Right atrium auricular region (tissue), 2 donors: ENCODE data around the gene TMEM40. TPM values are rescaled to one million over a fixed set of nuclear protein-coding genes. Genes with fewer than 3 reads are reported as not detected.
A peak's percentile ranks its signal among the peaks of the same experiment; 100 is the strongest.

Experiments
- DNase-seq: peaks from one replicate; pipeline ENCODE4 v3.0.0-alpha.2; 2019; ENCODE audit warnings: low spot score
- H3K27ac ChIP-seq, 2 donors: fragments of 200-600 bp; sonication (generic); 1 replicate in 1 of 2; 2 replicates in 1 of 2; pipeline ENCODE4 v1.5.1; 2016 to 2019
- H3K27me3 ChIP-seq, 2 donors: fragments of 200-600 bp; sonication (generic); one replicate each; pipeline versions ENCODE4 v1.5.1 to v1.6.0; 2017 to 2019
- H3K36me3 ChIP-seq: fragments of 200-600 bp; sonication (generic); one replicate; pipeline ENCODE4 v1.5.1; 2016
- H3K4me1 ChIP-seq, 2 donors: fragments of 200-600 bp; sonication (generic); one replicate each; pipeline versions ENCODE4 v1.5.1 to v1.6.0; 2017 to 2019
- H3K4me3 ChIP-seq, 2 donors: fragments of 200-600 bp; sonication (generic); 1 replicate in 1 of 2; 2 replicates in 1 of 2; pipeline ENCODE4 v1.5.1; 2017 to 2019; ENCODE audit warnings: mild to moderate bottlenecking in 1 of 2, moderate library complexity in 1 of 2
- H3K9me3 ChIP-seq, 2 donors: fragments of 200-600 bp; sonication (generic); one replicate each; pipeline ENCODE4 v1.5.1; 2019
- total RNA-seq, 2 donors: library from RNA; depleted of rRNA; stranded (reverse); fragments of >200 nt; gene quantifications; one replicate each; pipeline ENCODE4 v1.1.0, GENCODE V29; 2016
- TF ChIP-seq, protein P1 (sequence below), 2 donors: fragments of 200-600 bp; sonication (generic); IDR thresholded peaks; one replicate each; pipeline ENCODE4 v1.5.1; 2019; ENCODE audit warnings: antibody characterized with exemption in 2 of 2

Gene TMEM40
- total RNA-seq, 2 donors from 2014 or later, result 1.8 to 2.3 TPM

DNA sequence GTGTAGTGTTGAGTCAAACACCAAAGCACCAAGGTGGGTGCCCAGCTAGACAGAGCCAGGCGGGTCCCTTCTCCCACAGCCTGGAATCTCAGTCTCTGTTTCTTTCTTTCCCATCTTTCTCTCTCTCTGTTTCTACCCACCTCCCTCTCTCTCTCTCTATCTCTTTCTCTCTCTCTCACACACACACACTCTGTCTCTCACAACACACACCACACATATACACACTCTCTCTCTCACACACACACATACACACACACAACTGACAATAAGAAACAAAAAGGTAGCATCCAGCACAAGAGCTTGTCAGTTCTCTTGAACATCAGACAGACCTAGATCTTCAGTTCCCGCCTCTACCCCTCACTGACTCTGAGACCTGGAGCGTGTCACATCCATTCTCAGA is 2.4 kb downstream of the TMEM40 start:
- H3K36me3 ChIP-seq, result no peaks in the 10 kb centered on the region
- no peak overlapping the region for H3K27ac ChIP-seq
- no peak for DNase-seq
- TF ChIP-seq, protein P1, sequence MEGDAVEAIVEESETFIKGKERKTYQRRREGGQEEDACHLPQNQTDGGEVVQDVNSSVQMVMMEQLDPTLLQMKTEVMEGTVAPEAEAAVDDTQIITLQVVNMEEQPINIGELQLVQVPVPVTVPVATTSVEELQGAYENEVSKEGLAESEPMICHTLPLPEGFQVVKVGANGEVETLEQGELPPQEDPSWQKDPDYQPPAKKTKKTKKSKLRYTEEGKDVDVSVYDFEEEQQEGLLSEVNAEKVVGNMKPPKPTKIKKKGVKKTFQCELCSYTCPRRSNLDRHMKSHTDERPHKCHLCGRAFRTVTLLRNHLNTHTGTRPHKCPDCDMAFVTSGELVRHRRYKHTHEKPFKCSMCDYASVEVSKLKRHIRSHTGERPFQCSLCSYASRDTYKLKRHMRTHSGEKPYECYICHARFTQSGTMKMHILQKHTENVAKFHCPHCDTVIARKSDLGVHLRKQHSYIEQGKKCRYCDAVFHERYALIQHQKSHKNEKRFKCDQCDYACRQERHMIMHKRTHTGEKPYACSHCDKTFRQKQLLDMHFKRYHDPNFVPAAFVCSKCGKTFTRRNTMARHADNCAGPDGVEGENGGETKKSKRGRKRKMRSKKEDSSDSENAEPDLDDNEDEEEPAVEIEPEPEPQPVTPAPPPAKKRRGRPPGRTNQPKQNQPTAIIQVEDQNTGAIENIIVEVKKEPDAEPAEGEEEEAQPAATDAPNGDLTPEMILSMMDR (IDR thresholded peaks at IDR 0.05), result no peak
- no peaks in the 10 kb centered on the region for H3K27me3 ChIP-seq
- no peaks in the 10 kb centered on the region for H3K9me3 ChIP-seq
- peaks cover 0 to 25% of the 10 kb centered on the region in 2 donors for H3K4me1 ChIP-seq
- no peak overlapping the region for H3K4me3 ChIP-seq

DNA sequence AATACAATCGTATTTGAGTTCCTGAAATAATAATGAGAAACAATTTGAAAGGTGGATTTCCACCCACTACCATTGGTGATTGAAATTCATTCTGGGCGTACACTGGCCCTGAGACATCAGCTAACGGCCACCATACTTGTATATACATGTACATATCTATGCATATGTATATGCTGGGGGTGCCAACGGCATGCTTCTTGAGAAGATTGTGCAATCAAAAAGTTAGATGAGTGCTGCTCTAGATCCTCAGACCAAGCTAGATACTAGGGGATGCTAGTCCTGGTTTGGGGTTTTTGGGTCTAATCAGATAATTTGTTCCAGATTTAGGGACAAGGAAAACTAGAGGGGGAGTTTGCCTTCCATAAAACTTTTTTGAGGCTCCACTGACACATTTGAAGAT is 2.9 kb downstream of the TMEM40 start:
- TF ChIP-seq, protein P1 (IDR thresholded peaks at IDR 0.05), result no peak
- Histone ChIP-seq H3K4me3 (no peak overlapping the region), H3K27ac (no peak overlapping the region), H3K9me3 (no peaks in the 10 kb centered on the region), H3K36me3 (no peaks in the 10 kb centered on the region), H3K4me1 (peaks cover 0 to 28% of the 10 kb centered on the region in 2 donors), H3K27me3 (no peaks in the 10 kb centered on the region)
- no peak for DNase-seq

DNA sequence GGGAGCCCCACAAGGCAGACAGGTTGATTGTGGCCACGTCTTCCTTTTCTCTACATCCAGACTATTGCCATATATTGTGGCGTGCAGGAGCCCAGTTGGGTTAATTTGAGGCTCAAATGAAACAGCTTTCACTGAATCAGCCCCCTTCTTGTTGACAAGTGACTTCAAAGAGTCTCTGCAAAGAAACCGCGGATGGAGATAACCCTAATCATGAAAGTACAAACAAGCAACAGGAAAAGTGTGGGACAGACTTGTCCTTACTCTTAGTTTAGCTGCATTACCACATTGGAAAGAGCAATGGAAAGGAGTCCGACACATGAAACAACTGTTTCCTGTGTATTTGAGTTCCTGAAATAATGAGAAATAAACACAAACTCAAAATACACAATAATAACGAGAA is 3.3 kb downstream of the TMEM40 start:
- H3K36me3 ChIP-seq, result no peaks in the 10 kb centered on the region
- no peak overlapping the region for H3K27ac ChIP-seq
- TF ChIP-seq, protein P1 (IDR thresholded peaks at IDR 0.05), result no peak
- no peak for DNase-seq
- no peaks in the 10 kb centered on the region for H3K9me3 ChIP-seq
- no peaks in the 10 kb centered on the region for H3K27me3 ChIP-seq
- no peak overlapping the region for H3K4me3 ChIP-seq
- peaks cover 0 to 32% of the 10 kb centered on the region in 2 donors for H3K4me1 ChIP-seq

DNA sequence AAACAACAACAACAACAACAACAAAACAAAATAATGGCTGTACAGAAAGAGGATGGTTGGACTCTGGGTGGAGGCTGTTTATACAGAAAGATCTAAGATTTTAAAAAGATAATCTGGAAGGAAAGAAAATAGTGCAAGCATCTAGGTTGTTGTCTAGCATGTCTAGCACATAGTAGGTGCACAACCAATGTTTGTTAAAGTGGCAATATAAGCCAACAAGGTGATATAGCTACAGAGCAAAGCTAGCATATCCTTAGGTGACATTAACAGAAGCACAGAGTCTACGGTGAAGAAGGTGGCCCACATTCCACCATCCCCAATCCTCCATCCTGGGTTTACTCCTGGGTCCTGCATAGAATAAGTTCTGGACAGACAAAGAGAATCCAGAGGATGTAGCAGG is 4.7 kb downstream of the TMEM40 start:
- DNase-seq, result no peak
- no peak overlapping the region for H3K4me3 ChIP-seq
- no peak overlapping the region for H3K27ac ChIP-seq
- TF ChIP-seq, protein P1 (IDR thresholded peaks at IDR 0.05), result no peak
- no peaks in the 10 kb centered on the region for H3K9me3 ChIP-seq
- no peaks in the 10 kb centered on the region for H3K36me3 ChIP-seq
- H3K4me1 ChIP-seq, result peaks cover 0 to 33% of the 10 kb centered on the region in 2 donors
- H3K27me3 ChIP-seq, result no peaks in the 10 kb centered on the region

DNA sequence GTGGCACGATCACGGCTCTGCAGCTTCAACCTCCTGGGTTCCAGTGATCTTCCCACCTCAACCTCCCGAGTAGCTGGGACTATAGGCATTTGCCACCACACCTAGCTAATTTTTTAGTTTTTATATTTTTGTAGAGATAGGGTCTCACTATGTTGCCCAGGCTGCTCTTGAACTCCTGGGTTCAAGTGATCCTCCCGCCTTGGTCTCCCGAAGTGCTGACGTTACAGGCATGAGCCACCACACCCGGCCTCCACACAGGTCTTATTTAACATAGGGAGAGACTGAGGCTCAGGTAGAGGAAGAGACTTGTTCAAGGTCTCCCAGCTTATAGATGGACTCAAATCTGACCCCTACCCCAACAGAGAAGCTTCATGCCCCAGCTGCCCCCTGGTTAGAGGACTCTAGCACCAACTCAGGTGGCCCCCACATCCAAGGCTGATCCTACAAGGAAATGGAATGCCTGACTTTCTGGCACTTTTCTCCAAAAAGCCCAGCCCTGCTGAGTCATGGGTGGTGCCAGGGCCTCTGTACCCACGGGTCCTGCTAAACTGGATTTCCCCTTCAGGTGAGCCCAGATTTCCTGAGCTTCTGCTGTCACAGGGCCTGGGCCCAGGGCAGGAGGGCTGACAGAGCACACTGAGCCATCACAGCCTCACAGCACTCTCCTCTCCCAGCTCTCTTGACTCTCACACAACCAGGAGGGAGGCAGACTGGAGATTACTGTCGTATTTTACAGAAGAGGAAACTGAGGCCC is 5.6 kb downstream of the TMEM40 start:
- Histone ChIP-seq H3K36me3 (no peaks in the 10 kb centered on the region), H3K4me1 (peaks cover 0 to 24% of the 10 kb centered on the region in 2 donors), H3K27ac (peak overlapping the region in 1 of 2 donors; percentile 36), H3K9me3 (no peaks in the 10 kb centered on the region), H3K27me3 (no peaks in the 10 kb centered on the region), H3K4me3 (no peak overlapping the region)
- TF ChIP-seq, protein P1 (IDR thresholded peaks at IDR 0.05), result no peak
- no peak for DNase-seq

DNA sequence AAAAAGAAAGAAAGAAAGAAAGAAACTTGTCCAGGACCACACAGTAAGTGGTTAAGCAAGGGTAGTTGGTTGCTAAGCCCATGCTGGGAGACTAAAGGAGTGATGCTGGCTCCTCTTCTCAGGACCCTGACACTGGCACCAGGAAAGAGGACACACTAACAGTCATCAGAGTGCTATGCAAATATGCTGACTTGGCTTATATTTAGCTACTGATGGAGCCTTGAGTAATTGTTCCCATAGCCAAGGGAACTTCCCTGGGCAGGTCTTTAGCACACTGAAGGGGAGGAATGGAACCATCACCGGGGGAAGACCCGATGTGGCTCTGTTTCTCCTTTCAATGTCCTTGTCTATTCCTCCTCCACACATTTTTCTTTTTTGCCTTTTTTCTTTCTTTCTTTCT is 6.2 kb downstream of the TMEM40 start:
- TF ChIP-seq, protein P1 (IDR thresholded peaks at IDR 0.05), result no peak
- Histone ChIP-seq H3K9me3 (no peaks in the 10 kb centered on the region), H3K4me3 (no peak overlapping the region), H3K27me3 (no peaks in the 10 kb centered on the region), H3K4me1 (peaks cover 0 to 18% of the 10 kb centered on the region in 2 donors), H3K36me3 (no peaks in the 10 kb centered on the region), H3K27ac (peak overlapping the region; percentile 74 to 76)
- DNase-seq, result no peak
